ENCODE data around the gene AP1G1.

GRCh38 chr16:71792176-71792575 is 16.5 kb downstream of the AP1G1 start:
- TF ChIP-seq ZNF274 (IDR thresholded peaks at IDR 0.05; ENCODE audit: low read depth, low read length) (no peak), YY1 (IDR thresholded peaks at IDR 0.05; ENCODE audit: insufficient read depth, insufficient read length) (no peak)

Data from NT2/D1 (cell line).